RWPE2 (cell line): ENCODE results near the gene LPAR1.
A peak's percentile ranks its signal among the peaks of the same experiment; 100 is the strongest.

ENCODE experiments used
- ATAC-seq: fragments of 200-7000 bp; cut with Tn5 transposase; 3 replicates; pipeline ENCODE4 v1.9.1; 2021; ENCODE audit warnings: low read depth
- DNase-seq: peaks from one replicate; pipeline ENCODE4 v3.0.0-alpha.2; 2020; ENCODE audit warnings: low spot score
- H3K27ac ChIP-seq: fragments of 450-650 bp; 2 replicates; pipeline ENCODE4 v1.5.1; 2017; ENCODE audit warnings: mild to moderate bottlenecking; ENCODE audit not compliant: poor library complexity, severe bottlenecking
- H3K27me3 ChIP-seq: fragments of 250-450 bp; sonication (Bioruptor Pico); 2 replicates; pipeline ENCODE4 v1.5.1; 2021; ENCODE audit warnings: mild to moderate bottlenecking, moderate library complexity; ENCODE audit not compliant: insufficient read depth, poor library complexity, severe bottlenecking
- H3K36me3 ChIP-seq: fragments of 250-450 bp; sonication (Bioruptor Pico); 2 replicates; pipeline ENCODE4 v1.5.1; 2020; ENCODE audit warnings: low read depth, mild to moderate bottlenecking, moderate library complexity
- H3K4me1 ChIP-seq: fragments of 250-450 bp; sonication (Bioruptor Pico); 2 replicates; pipeline ENCODE4 v1.5.1; 2021; ENCODE audit warnings: mild to moderate bottlenecking, moderate library complexity; ENCODE audit not compliant: insufficient read depth, poor library complexity, severe bottlenecking
- H3K4me3 ChIP-seq: fragments of 250-450 bp; sonication (Bioruptor Pico); 2 replicates; pipeline ENCODE4 v1.5.1; 2021; ENCODE audit warnings: mild to moderate bottlenecking, moderate library complexity; ENCODE audit not compliant: severe bottlenecking
- H3K9me3 ChIP-seq: fragments of 250-450 bp; sonication (Bioruptor Pico); 2 replicates; pipeline ENCODE4 v1.5.1; 2021; ENCODE audit warnings: mild to moderate bottlenecking, moderate library complexity; ENCODE audit not compliant: severe bottlenecking
- CTCF ChIP-seq: fragments of 450-650 bp; IDR thresholded peaks from one replicate; pipeline ENCODE4 v1.5.1; 2017; ENCODE audit warnings: mild to moderate bottlenecking, moderate library complexity; ENCODE audit not compliant: poor library complexity, severe bottlenecking

Gene LPAR1

DNA sequence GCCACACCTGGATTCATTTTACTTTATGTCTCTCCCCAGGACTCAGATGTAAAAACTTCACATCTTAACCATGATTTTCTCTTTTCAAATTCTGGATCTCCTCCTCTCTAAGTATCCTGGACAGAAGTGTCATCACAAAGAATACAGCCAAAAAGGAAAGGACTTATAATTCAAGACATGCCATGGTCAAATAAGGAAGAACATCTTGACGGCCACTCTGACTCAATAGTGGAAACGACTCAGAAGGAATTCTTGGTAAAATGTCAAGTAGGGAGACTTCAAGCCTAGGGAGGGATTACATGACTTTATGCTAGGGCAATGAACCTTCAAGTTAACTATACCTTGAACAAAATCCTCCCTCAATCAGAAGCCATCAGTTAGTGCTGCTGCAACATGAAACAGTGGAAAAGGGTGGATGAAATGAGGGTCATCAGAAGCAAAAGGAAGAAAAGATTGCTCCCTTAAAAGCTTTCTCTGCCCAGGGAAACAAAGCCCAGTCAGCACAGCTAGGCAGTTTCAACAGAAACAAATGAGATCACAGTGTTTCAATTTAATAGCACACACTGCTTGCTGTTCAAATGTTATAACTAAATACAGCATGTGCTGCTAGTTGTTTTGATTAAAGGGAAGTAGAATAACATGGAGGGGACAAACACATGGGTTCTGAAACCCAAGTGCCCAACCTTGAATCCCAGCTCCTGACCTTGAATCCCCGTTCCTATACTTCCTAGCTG, 101.4 kb downstream of the LPAR1 start:
- Histone ChIP-seq H3K36me3 (peaks cover 33% of the 10 kb centered on the region), H3K9me3 (no peaks in the 10 kb centered on the region), H3K4me3 (no peak overlapping the region), H3K27me3 (no peaks in the 10 kb centered on the region), H3K4me1 (no peaks in the 10 kb centered on the region), H3K27ac (no peak overlapping the region)
- no peak for TF ChIP-seq CTCF
- peak; percentile 23; the same call in 1 of the 3 replicates for ATAC-seq
- DNase-seq: no peak

GRCh38 chr9:110936237-110936636, 102.0 kb downstream of the LPAR1 start:
- Histone ChIP-seq H3K27ac (no peak overlapping the region), H3K4me3 (no peak overlapping the region), H3K27me3 (no peaks in the 10 kb centered on the region), H3K4me1 (no peaks in the 10 kb centered on the region), H3K36me3 (peaks cover 27% of the 10 kb centered on the region), H3K9me3 (no peaks in the 10 kb centered on the region)
- no peak for ATAC-seq
- TF ChIP-seq CTCF: no peak
- no peak for DNase-seq

DNA sequence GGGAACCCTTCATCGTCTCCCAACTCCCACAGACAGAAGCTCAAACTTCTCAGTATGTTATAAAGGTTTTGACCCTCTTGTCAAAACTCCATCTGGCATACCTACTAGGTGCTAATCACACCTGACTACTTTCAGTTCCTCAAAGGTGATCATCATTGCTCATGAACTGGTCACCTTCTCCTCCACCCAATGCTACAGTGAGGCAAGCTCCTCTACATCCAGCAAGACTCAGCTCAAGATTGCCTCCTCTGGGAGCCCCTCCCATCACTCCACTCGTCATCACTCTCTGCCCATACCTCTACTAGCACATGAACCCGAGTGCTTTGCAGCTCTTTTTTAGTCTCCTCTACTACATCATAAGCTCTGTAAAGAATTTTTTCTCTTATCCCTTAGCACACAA, 102.4 kb downstream of the LPAR1 start:
- no peaks in the 10 kb centered on the region for H3K4me1 ChIP-seq
- H3K27ac ChIP-seq: no peak overlapping the region
- ATAC-seq: no peak
- H3K27me3 ChIP-seq: no peaks in the 10 kb centered on the region
- no peak overlapping the region for H3K4me3 ChIP-seq
- no peaks in the 10 kb centered on the region for H3K9me3 ChIP-seq
- no peak for DNase-seq
- TF ChIP-seq CTCF: no peak
- peaks cover 23% of the 10 kb centered on the region for H3K36me3 ChIP-seq

DNA sequence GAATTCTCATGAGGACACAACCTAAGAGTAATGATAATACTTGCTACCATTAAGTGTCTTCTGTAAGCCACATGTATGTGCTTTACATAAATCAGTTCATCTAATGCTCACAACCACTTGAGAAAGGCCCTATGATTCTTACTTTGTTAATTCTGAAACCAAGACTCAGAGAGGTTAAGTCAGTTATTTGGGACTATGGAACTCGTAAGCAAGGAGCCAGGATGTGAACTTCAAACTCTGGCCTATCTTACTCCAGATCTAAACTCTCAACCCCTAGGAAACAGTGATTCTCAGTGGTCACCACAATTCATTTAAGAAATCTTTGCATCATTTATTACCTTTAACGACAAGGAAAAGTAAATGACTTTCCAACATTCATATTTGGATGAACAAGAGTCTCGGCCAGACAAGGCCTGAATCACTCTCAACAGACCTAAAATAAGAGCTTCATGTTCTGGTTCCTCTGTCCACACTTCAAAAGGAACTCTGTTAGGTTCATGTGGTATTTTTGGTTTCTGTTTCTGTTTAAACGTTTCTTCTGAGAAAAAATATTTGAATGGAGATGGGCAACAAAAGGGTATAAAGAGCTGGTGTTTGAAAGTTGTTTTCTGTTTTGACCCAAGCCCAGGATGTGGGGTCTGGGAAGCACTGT, 104.8 kb downstream of the LPAR1 start:
- no peak for TF ChIP-seq CTCF
- Histone ChIP-seq H3K9me3 (no peaks in the 10 kb centered on the region), H3K27me3 (no peaks in the 10 kb centered on the region), H3K27ac (no peak overlapping the region), H3K4me3 (no peak overlapping the region), H3K36me3 (0 out of 2 replicates have a peak, but pooled peaks cover 7% of the 10 kb centered on the region), H3K4me1 (no peaks in the 10 kb centered on the region)
- ATAC-seq: no peak
- no peak for DNase-seq

DNA sequence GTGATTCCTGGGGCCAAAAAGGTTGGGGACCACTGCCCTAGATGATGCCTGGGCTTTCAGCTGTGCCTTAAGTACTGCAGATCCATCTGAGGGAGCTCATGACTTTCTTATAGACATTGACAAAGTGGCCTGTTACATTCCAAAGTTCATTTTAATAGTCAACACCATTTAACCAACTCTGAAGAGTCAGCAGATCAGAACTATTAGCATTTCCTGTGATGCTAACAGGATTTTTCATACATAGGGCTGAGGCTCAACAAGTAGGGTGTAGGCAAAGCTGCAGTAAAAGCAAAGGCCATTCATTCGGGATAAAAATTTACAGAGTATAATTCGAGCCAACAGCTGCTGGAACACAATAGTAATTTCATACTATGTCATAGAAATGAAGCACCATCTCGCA, 105.4 kb downstream of the LPAR1 start:
- H3K36me3 ChIP-seq: 0 out of 2 replicates have a peak, but pooled peaks cover 2% of the 10 kb centered on the region
- no peak for TF ChIP-seq CTCF
- no peaks in the 10 kb centered on the region for H3K4me1 ChIP-seq
- DNase-seq (no peak), ATAC-seq (no peak)
- H3K4me3 ChIP-seq: no peak overlapping the region
- H3K27ac ChIP-seq: no peak overlapping the region
- H3K27me3 ChIP-seq: no peaks in the 10 kb centered on the region
- H3K9me3 ChIP-seq: no peaks in the 10 kb centered on the region
